Measurements from ENCODE around the gene MYZAP.

MYZAP gene

GRCh38 chr15:57591822-57592367 is at the start of gene MYZAP:
Gene MYZAP (plus strand): TSS chr15:57591904. CDS start chr15:57592035, 131 bp downstream.
- DNase-seq, result peak; percentile 36

- DNase-seq, result no peak
Measured at GRCh38 chr15:57542505-57542817, 49.2 kb upstream of the MYZAP start.

DNA sequence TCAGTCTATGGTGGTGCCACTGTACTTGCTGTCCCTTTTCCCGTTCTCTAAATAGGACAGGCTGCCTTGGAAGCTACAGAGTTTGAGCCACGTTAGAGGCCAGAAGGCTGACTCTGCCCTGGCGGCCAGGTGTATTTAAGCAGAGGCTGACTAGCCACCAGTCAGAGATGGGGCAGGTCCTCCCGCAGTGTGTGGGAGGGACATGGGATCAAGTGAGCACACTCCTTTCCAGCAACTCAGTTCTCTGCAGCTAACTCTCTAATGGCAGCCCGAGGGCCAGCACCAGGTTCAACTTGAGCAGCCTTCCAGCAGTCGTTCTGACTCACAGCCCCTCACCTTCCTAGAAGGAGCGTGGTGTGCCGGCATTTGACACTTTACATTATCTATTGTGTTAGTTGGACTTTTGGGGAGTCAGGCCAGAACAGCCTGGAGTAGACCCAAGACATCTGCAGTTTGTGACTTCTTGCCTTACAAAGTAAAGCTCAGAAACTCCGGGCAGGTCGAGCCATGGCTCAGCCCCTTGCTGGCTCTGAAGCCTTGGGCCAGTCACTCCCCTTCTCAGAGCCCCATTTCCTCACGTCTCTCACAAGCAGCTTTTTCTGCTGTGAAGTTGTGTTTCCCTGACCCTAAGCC is 46.7 kb upstream of the MYZAP start:
- no peak for DNase-seq

DNA sequence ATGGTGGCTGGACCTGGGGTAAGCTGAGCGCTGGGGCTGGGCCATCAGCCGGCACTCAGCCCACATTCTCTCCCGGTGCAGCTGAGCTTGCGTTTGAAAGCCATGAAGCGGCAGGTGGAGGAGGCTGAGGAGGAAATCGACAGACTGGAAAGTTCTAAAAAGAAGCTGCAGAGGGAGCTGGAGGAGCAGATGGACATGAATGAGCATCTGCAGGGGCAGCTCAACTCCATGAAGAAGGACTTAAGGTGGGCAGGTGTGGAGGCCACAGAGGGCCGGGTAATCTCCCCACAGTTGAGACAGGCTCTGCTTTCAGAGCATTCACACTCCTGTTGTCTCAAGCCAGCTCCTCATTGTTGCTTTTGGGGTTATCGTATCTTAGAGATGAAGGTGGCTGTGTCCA is 45.7 kb upstream of the MYZAP start:
- no peak for DNase-seq

- no peak for DNase-seq
Measured at GRCh38 chr15:57547243-57547755, 44.4 kb upstream of the MYZAP start.

DNA sequence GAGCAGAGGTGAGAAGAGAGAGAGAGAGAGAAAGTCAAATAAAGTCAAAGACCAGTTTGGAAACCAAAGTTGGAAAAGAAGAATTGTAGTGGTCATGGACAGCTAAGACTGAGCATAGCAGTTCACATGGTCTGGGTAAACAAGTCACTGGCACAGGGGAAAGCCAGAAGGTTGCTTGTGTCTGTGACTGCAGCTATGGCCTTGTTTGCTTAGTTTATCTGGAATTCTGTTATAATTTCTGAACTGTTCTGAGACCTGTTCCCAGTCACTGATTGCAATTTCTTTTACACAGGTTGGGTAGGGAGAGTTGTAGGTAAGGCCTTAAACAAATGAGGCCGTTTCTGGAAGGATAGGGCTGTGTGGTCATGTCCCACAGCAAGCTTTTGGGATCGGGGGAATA is 43.4 kb upstream of the MYZAP start:
- DNase-seq, result no peak

DNA sequence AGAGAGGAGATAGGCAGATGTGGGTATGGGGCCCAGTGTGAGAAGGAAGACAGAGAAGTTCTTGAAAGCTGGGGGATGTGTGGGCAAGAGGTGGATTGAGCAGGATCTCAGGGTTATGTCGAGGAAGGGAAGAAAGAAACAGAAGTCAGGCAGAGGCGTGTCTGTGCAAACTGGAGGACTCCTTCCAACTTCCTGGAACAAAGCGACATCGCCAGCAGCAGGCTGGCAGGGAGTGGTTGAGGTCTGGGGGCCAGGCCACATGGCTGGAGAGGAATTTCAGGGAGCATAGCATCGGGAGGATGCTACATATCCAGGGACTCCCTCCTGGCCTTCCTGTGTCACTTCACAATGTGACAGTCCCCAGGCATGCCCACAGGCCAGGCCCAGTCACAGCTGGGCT is 42.9 kb upstream of the MYZAP start:
- DNase-seq, result no peak

DNA sequence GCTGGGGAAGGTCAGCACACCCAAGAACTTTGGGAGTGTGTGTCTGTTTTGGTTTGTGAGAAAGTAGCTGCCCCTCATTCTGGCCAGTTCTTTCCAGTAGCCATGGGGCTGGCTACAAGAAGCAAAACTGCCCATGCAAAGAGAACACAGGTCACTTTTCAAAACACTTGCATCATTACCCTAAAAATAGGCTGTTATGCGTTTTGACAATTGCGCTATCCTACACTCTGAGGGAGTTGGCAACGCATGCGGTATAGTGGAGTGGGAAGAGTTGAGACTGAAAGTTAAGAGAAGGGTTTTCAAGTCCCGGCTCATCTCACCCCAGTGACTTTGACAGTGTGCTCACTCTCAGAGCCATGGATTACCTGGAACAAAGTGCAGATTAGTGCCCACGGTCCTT is 41.8 kb upstream of the MYZAP start:
- no peak for DNase-seq

GRCh38 chr15:57550640-57551039 is 41.1 kb upstream of the MYZAP start:
- no peak for DNase-seq

DNA sequence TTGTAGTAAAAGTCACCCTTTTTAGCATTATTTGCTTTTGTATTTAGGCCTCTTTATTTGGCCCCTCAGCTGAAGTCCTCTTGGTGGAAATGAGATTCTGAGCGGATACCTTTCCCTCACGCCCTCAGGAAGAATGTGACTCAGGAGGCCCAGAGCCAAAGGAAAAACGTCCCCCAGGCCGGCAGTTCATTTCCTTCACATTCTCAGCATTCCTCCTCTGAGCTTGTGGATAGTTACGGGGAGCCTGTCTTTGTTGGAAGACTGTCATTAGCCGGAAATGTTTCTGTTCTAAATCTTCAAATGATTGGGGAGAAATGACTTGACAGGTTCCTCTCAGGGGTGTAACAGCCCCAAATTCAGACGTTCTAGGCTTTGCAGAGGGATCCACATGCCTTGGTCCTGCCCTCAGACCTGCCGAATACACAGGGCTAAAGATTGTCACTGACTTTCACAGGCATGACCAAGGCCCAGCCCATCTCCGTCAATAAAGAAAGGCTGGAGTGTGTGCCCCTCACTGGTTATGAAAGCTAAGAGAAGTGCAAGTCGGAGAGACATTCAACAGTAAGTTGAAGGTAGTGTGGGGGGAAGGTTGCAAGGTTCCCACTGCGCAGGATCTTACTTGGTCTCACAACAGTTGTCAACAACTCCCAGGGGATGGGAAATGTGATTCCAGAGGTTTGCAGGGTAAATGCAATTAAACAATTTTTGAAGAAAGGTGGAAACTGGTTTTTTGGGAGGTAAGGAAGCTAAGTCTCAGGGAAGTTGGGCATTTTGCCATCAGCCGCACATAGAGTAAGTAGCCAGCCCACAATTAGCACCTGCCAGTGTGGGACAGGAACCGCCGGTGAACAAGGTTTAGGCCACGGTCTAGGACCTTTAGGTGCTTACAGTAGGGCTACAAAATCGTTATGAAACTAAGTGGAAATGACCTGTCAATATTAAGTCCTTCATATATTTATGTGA is 39.7 kb upstream of the MYZAP start:
- peak; percentile 11 for DNase-seq

GRCh38 chr15:57552678-57553334 is 38.9 kb upstream of the MYZAP start:
- DNase-seq, result no peak

DNA sequence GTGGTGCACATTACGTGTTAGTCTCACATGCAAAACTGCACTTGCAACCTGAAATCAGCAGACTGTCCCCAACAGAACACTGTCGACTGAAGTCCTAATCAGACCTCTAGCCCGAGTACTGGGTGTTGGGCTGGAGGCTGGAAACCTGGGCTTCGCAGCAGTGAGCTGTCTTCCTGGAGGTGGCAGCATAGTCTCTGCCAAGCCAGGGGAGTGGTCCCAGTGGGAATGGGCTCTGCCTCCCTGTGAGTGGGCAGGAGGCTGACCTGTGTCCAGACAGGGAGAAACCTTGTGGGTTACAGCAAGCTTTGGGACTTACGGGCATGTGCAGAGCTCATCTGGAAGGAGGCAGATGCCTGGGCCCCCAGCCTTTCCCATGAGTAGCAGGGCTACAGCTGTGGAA is 38.2 kb upstream of the MYZAP start:
- no peak for DNase-seq

DNA sequence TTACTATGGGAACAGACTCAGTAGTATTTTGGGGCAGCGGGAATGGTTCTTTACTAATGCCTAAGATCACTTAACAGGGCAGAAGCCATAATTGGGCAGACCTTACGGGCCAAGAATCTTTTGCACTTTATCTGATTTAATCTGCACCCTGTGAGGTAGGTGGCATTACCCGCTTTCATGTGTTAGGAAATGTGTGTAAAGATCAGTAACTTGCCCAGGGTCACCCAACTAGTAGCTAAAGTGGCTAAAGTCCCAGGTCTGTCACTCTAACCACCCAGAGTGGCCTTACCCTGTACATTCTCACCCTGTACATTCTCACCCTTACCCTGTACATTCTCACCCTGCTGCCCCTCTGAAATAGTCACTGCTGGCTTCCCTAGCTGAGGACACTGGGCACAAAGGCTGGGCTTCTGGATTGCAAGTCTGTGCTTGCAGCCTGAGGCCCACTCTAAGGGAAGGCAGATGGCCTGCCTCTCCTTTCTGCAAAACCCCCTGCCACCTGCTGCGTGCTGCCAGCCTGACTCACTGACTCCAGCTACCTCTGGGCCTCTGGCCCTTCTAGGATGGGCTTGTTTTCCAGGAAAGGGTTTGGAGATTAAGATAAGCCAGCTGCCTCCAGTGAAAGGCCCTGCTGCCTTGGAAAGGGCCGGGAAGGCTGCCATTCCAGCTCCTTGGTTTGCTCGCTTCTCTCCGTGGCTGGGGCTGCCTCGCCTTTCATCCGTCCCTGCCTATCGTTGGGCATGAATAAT is 37.5 kb upstream of the MYZAP start:
- DNase-seq, result peak; percentile 92

GRCh38 chr15:57554812-57555179 is 36.9 kb upstream of the MYZAP start:
- DNase-seq, result no peak

- no peak for DNase-seq
Measured at GRCh38 chr15:57555270-57555669, 36.4 kb upstream of the MYZAP start.

- DNase-seq, result no peak
Measured at GRCh38 chr15:57556040-57556439, 35.7 kb upstream of the MYZAP start.

- no peak for DNase-seq
Measured at GRCh38 chr15:57557267-57557666, 34.4 kb upstream of the MYZAP start.

GRCh38 chr15:57557810-57558209 is 33.9 kb upstream of the MYZAP start:
- no peak for DNase-seq

GRCh38 chr15:57559875-57560274 is 31.8 kb upstream of the MYZAP start:
- DNase-seq, result peak; percentile 51

- peak; percentile 83 for DNase-seq
Measured at GRCh38 chr15:57561041-57561711, 30.5 kb upstream of the MYZAP start.

DNA sequence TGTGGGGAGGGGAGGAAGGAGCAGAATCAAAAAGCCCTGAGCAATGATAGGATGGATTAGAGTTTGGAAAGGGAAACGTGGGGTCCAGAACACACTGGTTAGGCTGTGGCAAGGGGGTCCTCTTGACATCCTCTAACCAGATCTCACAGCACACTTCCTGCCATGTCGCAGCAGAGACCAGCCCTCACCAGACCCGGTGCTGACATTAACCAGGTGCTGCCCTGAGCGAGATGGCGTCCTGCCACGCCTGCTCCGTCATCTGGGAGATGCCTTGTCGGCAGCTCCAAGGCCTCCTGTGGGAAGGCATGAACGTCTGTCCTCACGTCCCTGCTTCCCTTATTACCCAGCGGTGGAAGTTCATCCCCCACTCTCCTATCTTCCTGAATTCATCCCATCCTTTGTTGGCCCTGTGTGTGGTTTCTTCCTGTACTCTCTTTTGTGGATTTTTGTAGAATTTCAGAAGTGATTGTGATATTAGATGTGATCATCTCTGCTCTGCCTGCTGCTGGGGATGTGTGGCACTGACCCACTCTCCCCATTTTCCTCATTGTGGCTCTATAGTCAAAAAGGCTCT is 29.4 kb upstream of the MYZAP start:
- no peak for DNase-seq

DNA sequence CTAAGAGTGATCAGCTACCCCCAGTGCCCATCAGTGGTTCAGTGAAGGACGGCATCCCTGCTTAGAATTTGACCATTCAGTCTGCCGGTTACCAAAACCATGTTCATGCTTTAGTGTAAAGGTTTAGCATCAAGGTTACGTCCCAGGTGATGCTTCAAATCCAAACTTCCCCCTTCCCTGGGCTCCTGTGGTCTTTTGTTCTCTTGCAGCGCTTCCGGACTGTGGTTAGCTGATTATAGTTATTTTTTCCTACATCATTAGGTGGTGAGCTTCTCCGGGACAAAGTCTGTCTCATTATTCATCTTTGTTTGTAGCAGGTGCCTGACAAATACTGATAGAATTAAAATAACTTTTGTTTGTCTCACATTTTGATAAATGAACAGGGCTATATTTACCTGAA is 28.3 kb upstream of the MYZAP start:
- DNase-seq, result no peak
